Activated CD8-positive, alpha-beta memory T cell treated with anti-CD3 and anti-CD28 coated beads for 48 hours (primary cell): ENCODE measurements around the gene MED16.
"Not testable (repeated sequence)": the region's sequence is repeated elsewhere in the genome, so short reads cannot be mapped to it uniquely, and the experiment has no call there.

Experiments used
- DNase-seq, 3 experiments: peaks; one replicate each; pipeline ENCODE4 v3.0.0-alpha.2; 2020; ENCODE audit warnings: low read depth in 2 of 3, low spot score in 2 of 3

Gene MED16

DNA sequence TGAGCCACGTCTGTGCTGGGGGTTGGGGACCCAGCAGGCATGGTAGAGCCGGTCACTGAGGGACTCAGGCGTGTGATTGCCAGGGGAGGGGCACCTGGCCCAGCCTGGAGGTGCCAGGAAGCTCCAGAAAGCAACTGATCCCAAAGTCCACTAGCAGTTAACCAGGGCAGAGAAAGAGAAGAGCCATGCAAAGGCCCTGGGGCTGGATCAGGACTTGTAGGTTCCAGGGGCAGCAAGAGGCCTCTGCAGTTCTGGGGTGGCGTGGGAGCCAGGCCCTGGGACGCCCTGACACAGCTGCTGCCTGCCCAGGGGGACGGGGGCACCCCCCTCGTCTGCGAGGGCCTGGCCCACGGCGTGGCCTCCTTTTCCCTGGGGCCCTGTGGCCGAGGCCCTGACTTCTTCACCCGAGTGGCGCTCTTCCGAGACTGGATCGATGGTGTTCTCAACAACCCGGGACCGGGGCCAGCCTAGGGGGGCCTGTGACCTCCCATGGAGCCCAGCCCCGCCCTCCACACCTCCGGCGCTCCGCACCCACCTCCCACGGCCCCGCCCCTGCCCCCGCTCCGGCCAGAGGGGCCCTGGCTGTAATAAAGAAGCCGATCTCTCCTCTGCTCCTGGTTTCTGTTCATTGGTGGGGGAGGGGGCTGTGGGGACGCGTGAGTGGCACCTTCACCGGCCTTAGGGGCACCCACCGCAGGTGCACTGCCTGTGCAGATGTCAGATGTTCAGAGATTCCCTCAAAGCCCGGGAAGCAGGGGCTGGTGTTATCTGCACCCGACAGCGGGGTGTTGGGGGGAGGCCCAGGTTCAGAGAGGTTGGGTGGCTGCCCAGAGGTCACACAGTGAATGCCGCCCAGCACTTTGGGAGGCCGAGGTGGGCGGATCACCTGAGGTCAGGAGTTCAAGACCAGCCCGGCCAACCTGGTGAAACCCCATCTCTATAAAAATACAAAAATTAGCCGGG is 61.3 kb downstream of the MED16 start:
- DNase-seq, result no peak

DNA sequence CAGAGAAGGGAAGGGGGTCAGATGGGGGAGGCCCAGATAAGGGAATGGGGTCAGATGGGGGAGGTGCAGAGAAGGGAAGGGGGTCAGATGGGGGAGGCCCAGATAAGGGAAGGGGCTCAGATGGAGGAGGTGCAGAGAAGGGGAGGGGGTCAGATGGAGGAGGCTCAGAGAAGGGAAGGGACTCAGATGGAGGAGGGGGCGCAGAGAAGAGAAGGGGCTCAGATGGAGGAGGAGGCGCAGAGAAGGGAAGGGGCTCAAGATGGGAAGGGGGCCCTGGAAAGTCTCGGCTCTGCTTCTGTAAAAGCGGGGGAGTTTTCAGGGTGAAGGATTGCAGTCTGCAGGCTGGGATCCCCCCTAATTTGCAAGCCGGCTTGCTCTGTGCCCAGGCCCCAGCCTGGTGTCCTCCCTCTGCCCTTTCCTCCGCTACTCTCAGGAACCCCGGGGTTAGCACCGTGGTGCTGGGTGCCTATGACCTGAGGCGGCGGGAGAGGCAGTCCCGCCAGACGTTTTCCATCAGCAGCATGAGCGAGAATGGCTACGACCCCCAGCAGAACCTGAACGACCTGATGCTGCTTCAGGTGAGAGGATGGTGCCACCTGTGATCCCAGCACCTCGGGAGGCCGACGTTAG is 63.7 kb downstream of the MED16 start:
- no peak for DNase-seq

DNA sequence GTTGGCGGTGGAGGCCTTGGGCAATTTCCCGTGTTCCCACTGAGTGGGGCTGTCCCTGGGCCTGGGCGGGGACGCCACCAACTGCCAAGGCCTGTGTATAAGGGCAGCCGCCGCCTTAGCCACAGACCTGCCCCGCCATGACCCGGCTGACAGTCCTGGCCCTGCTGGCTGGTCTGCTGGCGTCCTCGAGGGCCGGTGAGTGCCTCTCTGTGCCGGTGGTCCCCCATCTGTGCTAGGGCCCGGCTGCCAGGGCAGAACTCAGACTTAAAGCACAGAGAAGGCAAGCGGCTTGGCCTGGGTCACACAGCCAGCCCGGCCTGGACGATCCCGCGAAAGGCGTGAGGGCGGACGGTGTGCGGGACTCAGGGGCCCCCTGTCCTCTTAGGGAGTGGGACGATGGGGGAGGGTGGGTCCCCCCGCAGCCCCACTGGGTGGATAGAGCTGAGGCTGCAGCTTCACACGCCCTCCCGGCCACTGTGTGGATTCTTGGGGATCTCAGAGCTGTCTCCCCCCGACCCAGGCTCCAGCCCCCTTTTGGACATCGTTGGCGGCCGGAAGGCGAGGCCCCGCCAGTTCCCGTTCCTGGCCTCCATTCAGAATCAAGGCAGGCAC is 65.2 kb downstream of the MED16 start, which contains the start of gene AZU1:
TSS of gene AZU1 (plus strand) at position 128 of the 612 bp plus-strand sequence. CDS start at position 138, 10 bp downstream.
- no peak for DNase-seq

DNA sequence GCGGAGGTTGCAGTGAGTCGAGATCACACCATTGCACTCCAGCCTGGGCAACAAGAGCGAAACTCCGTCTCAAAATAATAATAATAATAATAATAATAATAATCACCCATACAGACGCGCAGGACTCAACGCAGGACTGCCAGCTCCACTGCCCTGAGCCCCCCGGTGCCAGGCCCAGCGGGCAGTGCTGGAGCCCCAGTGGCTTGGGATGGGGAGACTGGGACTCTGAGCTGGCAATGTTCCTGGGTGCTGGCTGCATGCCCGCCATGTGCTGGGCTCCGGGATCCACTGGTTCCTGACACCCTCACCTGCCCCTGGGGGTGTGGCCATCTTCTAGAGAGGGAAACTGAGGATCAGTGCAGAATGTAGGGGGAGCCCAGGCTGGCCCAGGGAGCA is 65.7 kb downstream of the MED16 start:
- DNase-seq, result no peak

DNA sequence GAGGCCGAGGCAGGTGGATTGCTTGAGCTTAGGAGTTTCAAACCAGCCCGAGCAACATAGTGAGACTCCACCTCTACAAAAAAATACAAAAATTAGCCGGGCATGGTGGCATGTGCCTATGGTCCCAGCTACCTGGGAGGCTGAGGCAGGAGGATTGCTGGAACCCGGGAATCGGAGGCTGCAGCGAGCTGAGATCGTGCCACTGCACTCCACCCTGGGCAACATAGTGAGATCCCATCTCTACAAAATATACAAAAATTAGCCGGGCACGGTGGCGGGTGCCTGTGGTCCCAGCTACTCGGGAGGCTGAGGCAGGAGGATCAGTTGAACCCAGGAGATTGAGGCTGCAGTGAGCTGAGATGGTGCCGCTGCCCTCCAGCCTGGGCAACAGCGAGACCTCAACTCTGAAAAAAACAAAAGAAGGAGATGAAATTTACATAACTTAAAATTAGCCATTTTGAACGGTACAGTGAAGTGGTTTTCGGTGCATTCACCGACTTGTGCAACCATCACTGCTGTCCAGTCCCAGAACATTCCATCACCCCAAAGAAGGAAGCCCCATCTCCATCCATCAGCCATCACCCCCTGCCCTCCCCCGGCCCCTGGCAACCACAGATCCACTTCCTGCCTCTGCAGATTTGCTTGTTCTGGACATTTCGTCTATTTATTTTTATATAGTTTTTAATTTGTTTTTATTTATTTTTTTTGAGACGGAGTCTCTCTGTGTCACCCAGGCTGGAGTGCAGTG is 66.9 kb downstream of the MED16 start:
- no peak for DNase-seq

DNA sequence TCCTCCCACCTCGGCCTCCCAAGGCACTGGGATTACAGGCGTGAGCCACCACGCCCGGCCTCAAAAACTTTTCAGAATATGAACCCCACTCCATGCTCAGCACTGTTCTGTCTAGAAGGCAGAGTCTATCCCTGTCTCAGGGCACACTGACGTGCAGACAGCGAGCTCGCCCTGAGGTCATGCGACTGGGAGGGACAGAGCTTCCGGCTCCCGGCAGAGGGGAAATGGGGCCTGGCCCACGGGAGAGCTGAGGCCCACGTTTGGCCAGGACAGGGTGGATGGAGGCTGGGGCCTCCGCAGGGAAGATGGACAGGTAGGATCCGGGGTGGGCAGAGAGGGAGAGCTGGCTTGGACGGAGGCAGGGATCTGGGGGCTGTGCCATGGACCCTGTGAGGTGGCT is 68.1 kb downstream of the MED16 start:
- DNase-seq, result no peak

DNA sequence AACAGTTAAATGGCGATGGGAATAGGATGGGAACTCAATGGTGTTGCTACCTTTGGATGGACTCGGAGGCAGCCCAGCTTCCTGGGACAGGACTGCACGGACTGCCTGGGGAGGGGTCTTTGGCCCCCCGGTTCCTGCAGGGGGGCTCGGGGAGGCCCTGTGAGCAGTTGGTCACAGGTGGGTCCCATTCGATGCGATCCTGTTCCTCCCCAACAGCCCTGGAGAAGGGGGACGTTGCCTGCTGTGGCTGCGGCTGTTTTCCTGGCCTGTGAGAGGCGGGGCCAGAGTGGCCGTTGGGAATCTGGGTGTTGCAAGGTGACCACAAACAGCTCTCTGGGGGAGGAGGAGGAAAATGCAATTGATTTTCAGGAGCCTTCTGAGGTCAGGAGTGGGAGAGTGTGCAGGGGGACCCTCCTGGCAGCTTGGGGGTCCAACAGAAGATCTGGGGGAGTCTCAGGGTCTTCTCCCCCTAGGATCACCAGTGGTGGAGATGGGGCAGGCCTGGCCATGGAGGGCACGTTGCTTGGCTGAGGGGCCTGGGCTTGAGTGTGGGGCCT is 69.3 kb downstream of the MED16 start:
- no peak for DNase-seq

DNA sequence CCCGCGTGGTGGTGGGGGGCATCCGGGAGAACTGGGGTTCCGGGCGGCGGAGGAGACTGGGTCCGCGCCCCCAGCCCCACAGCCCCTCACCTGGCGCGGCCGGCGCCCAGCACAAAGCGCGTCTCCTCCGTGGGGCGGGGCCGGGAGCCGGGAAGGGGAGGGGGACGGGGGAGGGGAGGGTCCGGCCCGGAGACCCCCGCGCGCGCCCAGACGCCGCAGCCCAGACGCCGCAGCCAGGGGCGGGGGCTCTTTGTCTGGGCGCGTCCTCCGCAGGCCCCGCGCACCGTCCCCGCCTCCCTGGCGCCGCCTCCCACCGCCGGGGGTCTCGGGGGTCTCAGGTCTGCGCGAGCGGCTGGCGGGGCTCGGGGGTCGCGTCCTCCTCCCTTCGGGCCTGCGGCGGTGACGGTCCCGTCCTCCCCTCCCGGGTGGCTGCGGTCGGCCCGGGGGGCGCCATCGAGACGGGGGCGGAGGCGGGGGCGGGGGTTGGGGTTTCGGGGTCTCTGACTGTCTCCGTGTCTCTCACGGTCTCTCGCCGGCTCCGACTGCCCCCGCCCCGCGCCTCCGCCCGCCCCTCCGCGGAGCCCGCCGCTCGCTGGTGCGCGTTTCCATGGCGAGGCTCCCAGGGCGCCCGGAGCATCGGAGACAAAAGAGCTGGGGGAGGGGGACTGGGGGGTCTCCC is 71.0 kb downstream of the MED16 start, which contains the start of gene PLPPR3:
TSS of gene PLPPR3 (minus strand) at position 131 of the 679 bp plus-strand sequence. CDS start 396 bp downstream, outside the sequence.
- DNase-seq, result no peak

DNA sequence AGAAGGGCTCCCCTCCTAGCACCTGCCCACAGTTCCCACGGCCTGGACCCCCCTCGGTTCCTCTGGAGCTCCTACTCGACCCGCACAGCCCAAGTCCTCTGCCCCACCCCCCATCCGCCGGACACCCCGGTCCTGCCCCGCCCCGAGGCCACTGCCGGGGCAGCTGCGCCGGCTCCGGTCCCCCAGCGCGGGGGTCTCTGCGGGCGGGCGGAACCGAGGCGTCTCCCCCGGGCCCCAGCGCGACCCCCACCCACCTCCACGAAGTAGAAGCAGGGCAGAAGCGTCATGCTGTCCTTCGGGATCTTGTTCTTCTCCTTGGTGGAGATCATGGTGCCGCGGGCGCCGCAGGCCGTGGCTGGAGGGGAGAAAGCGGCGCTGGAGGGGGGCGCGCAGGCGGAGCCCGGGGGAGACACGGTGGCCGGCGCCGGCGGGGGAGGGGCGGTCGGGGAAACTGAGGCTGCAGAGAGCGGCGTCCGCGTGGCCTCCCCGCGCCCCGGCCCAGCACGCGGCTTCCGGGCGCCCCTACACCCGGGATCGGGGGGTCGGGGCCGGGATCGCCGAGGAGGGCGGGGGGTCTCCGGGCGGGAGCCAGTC is 71.7 kb downstream of the MED16 start:
- DNase-seq, result no peak

DNA sequence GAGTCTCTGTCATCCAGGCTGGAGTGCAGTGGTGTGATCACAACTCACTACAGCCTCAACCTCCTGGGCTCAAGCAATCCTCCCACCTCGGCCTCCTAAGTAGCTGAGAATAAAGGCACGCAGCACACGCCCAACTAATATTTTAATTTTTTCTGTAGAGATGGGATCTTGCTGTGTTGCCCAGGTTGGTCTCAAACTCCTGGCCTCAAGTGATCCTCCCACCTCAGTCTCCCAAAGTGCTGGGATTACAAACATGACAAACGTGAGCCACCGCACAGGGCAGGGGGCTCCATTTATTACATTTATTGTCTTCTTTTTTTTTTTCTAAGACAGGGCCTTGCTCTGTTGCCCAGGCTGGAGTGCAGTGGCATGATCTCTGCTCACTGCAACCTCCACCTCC is 72.8 kb downstream of the MED16 start:
- DNase-seq, result not testable (repeated sequence)
